Esophagus muscularis mucosa (tissue), 4 donors: ENCODE data around the gene VPS13D. TPM values are rescaled to one million over a fixed set of nuclear protein-coding genes. Genes with fewer than 3 reads are reported as not detected.

ENCODE experiments used
- DNase-seq: peaks from one replicate; pipeline ENCODE4 v3.0.0-alpha.2; 2017; ENCODE audit errors: extremely low spot score
- H3K27ac ChIP-seq, 4 donors: fragments of 200-600 bp; sonication (generic); replicated peaks in 1 of 4; 1 replicate in 3 of 4; 2 replicates in 1 of 4; pipeline ENCODE4 v1.5.1; 2016 to 2019; ENCODE audit warnings: mild to moderate bottlenecking in 1 of 4
- H3K27me3 ChIP-seq, 4 donors: fragments of 200-600 bp; sonication (generic); one replicate each; pipeline versions ENCODE4 v1.5.1 to v1.6.0; 2016 to 2019
- H3K36me3 ChIP-seq, 4 donors: fragments of 200-600 bp; sonication (generic); one replicate each; pipeline ENCODE4 v1.5.1; 2016 to 2019
- H3K4me1 ChIP-seq, 4 donors: fragments of 200-600 bp; sonication (generic); one replicate each; pipeline ENCODE4 v1.5.1; 2016 to 2019
- H3K4me3 ChIP-seq, 4 donors: fragments of 200-600 bp; sonication (generic); 1 replicate in 2 of 4; 2 replicates in 2 of 4; pipeline ENCODE4 v1.5.1; 2016 to 2019; ENCODE audit warnings: mild to moderate bottlenecking in 4 of 4, moderate library complexity in 1 of 4
- H3K9me3 ChIP-seq, 4 donors: fragments of 200-600 bp; sonication (generic); 1 replicate in 3 of 4; 2 replicates in 1 of 4; pipeline ENCODE4 v1.5.1; 2016 to 2019
- EP300 ChIP-seq: sonication (generic); formaldehyde crosslinking; IDR thresholded peaks from one replicate; pipeline ENCODE4 v1.6.1; 2017; ENCODE audit warnings: antibody characterized with exemption
- POLR2A ChIP-seq: fragments of 450-650 bp; IDR thresholded peaks from one replicate; pipeline ENCODE4 v1.6.1; 2017; ENCODE audit warnings: antibody characterized with exemption, moderate library complexity, mild to moderate bottlenecking, low read depth
- POLR2AphosphoS5 ChIP-seq, 2 donors: sonication (generic); formaldehyde crosslinking; IDR thresholded peaks; one replicate each; pipeline ENCODE4 v1.6.1; 2017; ENCODE audit warnings: antibody characterized with exemption in 2 of 2
- WGBS: methylation state at CpG from one replicate; pipeline ENCODE4 v1.1.5; 2018; 5-methylcytosine and 5-hydroxymethylcytosine counted together
- intact Hi-C: fragments of 100-400 bp; cut with DNase I; formaldehyde crosslinking; loops from one replicate; pipeline ENCODE4 v1.15.1; 2023
- total RNA-seq, 4 donors: library from RNA; depleted of rRNA; stranded (reverse); fragments of >200 nt; gene quantifications; one replicate each; pipeline versions ENCODE4 v1.1.0 to v1.2.1, GENCODE V29; 2016
- TF ChIP-seq, protein P1 (sequence below), 3 experiments: fragments of 200-600 bp in 2 of 3; fragments of 450-650 bp in 1 of 3; sonication (generic) in 2 of 3; IDR thresholded peaks; one replicate each; pipeline ENCODE4 v1.5.1; 2017 to 2019; ENCODE audit warnings: antibody characterized with exemption in 3 of 3, mild to moderate bottlenecking in 2 of 3, moderate library complexity in 1 of 3

VPS13D gene
- total RNA-seq, 4 donors from 2014 or later = 67.8 to 93.3 (median 85.4) TPM

GRCh38 chr1:12413664-12414410, 184.0 kb downstream of the VPS13D start:
- WGBS = 97% methylated on average over 7 of the region's 7 CpGs
- intact Hi-C loops = no loop called here
- Histone ChIP-seq H3K27me3 (no peaks in the 10 kb centered on the region), H3K27ac (no peak overlapping the region), H3K36me3 (peaks cover 16 to 41% (median 29%) of the 10 kb centered on the region in 4 donors), H3K4me1 (peaks cover 0 to 17% (median 14%) of the 10 kb centered on the region in 4 donors), H3K9me3 (no peaks in the 10 kb centered on the region), H3K4me3 (no peak overlapping the region)
- TF ChIP-seq POLR2A (no peak), POLR2AphosphoS5 (IDR thresholded peaks at IDR 0.05) (no peak), EP300 (no peak)
- TF ChIP-seq, protein P1, sequence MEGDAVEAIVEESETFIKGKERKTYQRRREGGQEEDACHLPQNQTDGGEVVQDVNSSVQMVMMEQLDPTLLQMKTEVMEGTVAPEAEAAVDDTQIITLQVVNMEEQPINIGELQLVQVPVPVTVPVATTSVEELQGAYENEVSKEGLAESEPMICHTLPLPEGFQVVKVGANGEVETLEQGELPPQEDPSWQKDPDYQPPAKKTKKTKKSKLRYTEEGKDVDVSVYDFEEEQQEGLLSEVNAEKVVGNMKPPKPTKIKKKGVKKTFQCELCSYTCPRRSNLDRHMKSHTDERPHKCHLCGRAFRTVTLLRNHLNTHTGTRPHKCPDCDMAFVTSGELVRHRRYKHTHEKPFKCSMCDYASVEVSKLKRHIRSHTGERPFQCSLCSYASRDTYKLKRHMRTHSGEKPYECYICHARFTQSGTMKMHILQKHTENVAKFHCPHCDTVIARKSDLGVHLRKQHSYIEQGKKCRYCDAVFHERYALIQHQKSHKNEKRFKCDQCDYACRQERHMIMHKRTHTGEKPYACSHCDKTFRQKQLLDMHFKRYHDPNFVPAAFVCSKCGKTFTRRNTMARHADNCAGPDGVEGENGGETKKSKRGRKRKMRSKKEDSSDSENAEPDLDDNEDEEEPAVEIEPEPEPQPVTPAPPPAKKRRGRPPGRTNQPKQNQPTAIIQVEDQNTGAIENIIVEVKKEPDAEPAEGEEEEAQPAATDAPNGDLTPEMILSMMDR (IDR thresholded peaks at IDR 0.05) = no peak
- DNase-seq = no peak

DNA sequence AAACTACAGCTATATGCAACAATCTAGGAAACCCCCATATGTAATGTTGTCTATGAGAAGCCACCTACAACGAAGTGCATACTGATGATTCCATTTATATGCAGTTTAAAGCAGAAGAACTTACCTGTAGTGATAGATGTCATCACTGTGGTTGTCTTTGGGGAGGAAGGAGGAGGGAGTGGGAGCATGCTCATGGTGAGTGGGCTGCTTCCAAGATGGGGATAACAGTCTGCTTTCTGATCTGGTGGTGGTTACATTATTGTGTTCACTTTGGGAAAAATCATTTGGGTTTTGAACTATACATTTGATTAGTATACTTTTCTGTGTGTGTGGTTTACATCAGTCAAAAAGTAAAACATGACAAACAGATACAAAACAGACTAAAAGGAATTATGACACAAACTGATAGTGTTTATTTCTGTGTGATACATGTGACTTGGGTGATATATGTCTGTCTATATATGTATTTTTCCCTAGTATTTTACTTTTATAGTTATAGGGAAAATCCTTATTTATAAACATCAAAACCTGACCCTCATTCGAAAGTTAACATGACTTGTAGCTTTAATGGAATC, 184.7 kb downstream of the VPS13D start:
- H3K27me3 ChIP-seq = no peaks in the 10 kb centered on the region
- intact Hi-C loops = no loop called here
- H3K36me3 ChIP-seq = peaks cover 16 to 48% (median 29%) of the 10 kb centered on the region in 4 donors
- no peak for DNase-seq
- H3K4me3 ChIP-seq = no peak overlapping the region
- WGBS = 95% methylated on average over 2 of the region's 2 CpGs
- TF ChIP-seq POLR2A = no peak
- TF ChIP-seq, protein P1 (IDR thresholded peaks at IDR 0.05) = no peak
- TF ChIP-seq POLR2AphosphoS5 (IDR thresholded peaks at IDR 0.05) = no peak
- no peak for TF ChIP-seq EP300
- peaks cover 0 to 10% (median 8%) of the 10 kb centered on the region in 4 donors for H3K4me1 ChIP-seq
- no peak overlapping the region for H3K27ac ChIP-seq
- H3K9me3 ChIP-seq = no peaks in the 10 kb centered on the region

- Histone ChIP-seq H3K27ac (no peak overlapping the region), H3K27me3 (no peaks in the 10 kb centered on the region), H3K4me1 (peaks cover 0 to 5% (median 3%) of the 10 kb centered on the region in 4 donors), H3K36me3 (peaks cover 16 to 49% (median 29%) of the 10 kb centered on the region in 4 donors), H3K9me3 (no peaks in the 10 kb centered on the region), H3K4me3 (no peak overlapping the region)
- DNase-seq = no peak
- 85% methylated on average over 5 of the region's 5 CpGs for WGBS
- TF ChIP-seq EP300 = no peak
- TF ChIP-seq POLR2AphosphoS5 (IDR thresholded peaks at IDR 0.05) = no peak
- TF ChIP-seq, protein P1 (IDR thresholded peaks at IDR 0.05) = no peak
- TF ChIP-seq POLR2A = no peak
- intact Hi-C loops = no loop called here
Observed at GRCh38 chr1:12415038-12415466, 185.2 kb downstream of the VPS13D start.

DNA sequence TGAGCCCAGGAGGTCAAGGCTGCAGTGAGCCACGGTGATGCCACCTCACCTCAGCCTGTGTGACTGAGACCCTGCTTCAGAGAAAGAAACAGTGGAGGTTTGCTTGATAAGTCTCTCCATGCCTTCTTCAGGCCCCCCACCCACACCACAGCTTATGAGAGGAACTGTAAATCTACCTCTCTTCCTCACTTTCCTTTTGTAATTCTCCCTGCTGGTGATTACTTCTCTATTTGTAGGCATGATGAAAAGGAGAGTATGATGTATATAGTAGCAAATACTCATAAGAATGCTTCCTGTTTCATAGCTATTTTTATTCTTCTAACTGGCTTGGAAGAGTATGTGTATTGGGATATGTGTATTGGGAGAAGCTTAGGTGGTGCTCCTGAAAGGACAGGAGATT, 186.3 kb downstream of the VPS13D start:
- H3K9me3 ChIP-seq = no peaks in the 10 kb centered on the region
- WGBS = 100% methylated on average over 1 of the region's 1 CpG
- intact Hi-C loops = no loop called here
- no peak for TF ChIP-seq POLR2AphosphoS5 (IDR thresholded peaks at IDR 0.05)
- no peak for TF ChIP-seq POLR2A
- TF ChIP-seq, protein P1 (IDR thresholded peaks at IDR 0.05) = no peak
- TF ChIP-seq EP300 = no peak
- no peak for DNase-seq
- H3K4me1 ChIP-seq = peaks cover 0 to 2% (median 0%) of the 10 kb centered on the region in 4 donors
- H3K36me3 ChIP-seq = peaks cover 16 to 49% (median 29%) of the 10 kb centered on the region in 4 donors
- H3K27me3 ChIP-seq = no peaks in the 10 kb centered on the region
- H3K4me3 ChIP-seq = no peak overlapping the region
- H3K27ac ChIP-seq = no peak overlapping the region
